Tibial nerve (tissue), 4 donors: ENCODE data around the gene FOSL2.

Experiments used
- EP300 ChIP-seq, 2 donors: sonication (generic); formaldehyde crosslinking; IDR thresholded peaks; one replicate each; pipeline ENCODE4 v1.6.1; 2017; ENCODE audit warnings: antibody characterized with exemption in 2 of 2, mild to moderate bottlenecking in 1 of 2
- POLR2A ChIP-seq, 2 donors: fragments of 450-650 bp; IDR thresholded peaks; one replicate each; pipeline ENCODE4 v1.6.1; 2017; ENCODE audit warnings: antibody characterized with exemption in 2 of 2, mild to moderate bottlenecking in 2 of 2, moderate library complexity in 2 of 2
- TF ChIP-seq, protein P1 (sequence below), 5 experiments: fragments of 200-600 bp in 3 of 5; fragments of 450-650 bp in 2 of 5; sonication (generic) in 3 of 5; IDR thresholded peaks; one replicate each; pipeline ENCODE4 v1.5.1; 2016 to 2019; ENCODE audit warnings: antibody characterized with exemption in 5 of 5, mild to moderate bottlenecking in 3 of 5, moderate library complexity in 2 of 5

DNA sequence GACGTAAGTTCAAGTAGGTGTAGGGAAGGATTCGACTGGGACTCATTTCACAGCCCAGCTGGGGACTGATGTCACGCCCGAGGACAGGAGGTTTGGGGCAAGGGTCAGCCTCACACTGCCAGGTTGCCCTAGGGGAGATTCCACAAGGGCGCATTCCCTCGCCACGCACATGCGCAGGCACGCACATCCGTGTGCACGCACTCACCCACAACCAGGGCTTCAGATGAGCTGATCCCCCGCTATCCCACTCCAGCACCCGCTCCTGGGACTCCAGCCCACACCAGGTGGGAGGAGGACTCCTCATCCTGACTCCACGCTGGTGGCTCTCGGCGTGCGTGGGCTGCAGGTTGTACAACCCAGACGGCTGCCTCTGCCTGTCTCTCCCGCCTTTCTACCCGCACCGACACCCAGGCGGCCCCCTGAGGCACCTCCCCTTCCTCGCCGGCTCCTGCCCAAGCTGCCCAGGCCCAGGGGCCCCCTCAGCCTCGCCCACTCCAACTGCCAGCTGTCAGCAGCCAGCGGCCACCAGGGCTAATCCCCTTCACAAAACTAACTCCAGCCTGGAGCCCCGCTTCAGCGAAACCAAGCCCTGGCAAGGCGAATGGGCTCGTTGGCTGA is 47.8 kb upstream of the FOSL2 start:
- TF ChIP-seq, protein P1, sequence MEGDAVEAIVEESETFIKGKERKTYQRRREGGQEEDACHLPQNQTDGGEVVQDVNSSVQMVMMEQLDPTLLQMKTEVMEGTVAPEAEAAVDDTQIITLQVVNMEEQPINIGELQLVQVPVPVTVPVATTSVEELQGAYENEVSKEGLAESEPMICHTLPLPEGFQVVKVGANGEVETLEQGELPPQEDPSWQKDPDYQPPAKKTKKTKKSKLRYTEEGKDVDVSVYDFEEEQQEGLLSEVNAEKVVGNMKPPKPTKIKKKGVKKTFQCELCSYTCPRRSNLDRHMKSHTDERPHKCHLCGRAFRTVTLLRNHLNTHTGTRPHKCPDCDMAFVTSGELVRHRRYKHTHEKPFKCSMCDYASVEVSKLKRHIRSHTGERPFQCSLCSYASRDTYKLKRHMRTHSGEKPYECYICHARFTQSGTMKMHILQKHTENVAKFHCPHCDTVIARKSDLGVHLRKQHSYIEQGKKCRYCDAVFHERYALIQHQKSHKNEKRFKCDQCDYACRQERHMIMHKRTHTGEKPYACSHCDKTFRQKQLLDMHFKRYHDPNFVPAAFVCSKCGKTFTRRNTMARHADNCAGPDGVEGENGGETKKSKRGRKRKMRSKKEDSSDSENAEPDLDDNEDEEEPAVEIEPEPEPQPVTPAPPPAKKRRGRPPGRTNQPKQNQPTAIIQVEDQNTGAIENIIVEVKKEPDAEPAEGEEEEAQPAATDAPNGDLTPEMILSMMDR (IDR thresholded peaks at IDR 0.05), result no peak
- TF ChIP-seq POLR2A (IDR thresholded peaks at IDR 0.05) (no peak), EP300 (IDR thresholded peaks at IDR 0.05) (no peak)
